Urothelium cell line (cell line): Measurements from ENCODE around the gene NEDD4L.
"Not testable (repeated sequence)": the region's sequence is repeated elsewhere in the genome, so short reads cannot be mapped to it uniquely, and the experiment has no call there.

ENCODE experiments used
- DNase-seq: peaks from one replicate; pipeline ENCODE4 v3.0.0; 2011; ENCODE audit warnings: low spot score, mixed read lengths
- FAIRE-seq: peaks from 2 replicates; lab custom pipeline; 2011; peaks lifted over from hg19 to GRCh38; lab: Jason Lieb, UNC

The NEDD4L gene

DNA sequence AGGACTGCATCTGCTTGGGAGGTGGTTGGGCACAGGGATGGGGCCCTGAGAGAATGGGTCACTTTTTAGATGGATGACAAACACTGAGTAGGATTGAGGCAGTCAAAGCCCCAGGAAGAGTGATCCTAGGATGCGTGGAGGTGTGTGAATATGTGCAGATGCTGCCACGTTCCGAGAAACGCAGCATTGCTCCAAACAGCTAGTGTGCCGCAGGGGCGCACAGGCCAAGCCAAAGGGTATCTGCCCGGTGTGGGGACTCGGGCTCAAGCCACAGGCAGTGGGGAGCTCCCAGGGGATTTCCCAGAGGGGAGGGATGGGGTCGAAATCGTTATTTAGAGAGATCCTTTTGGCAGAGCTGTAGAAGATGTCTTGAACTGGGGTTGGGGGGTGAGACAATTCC is 310.8 kb downstream of the NEDD4L start:
- FAIRE-seq (no peak), DNase-seq (no peak)

DNA sequence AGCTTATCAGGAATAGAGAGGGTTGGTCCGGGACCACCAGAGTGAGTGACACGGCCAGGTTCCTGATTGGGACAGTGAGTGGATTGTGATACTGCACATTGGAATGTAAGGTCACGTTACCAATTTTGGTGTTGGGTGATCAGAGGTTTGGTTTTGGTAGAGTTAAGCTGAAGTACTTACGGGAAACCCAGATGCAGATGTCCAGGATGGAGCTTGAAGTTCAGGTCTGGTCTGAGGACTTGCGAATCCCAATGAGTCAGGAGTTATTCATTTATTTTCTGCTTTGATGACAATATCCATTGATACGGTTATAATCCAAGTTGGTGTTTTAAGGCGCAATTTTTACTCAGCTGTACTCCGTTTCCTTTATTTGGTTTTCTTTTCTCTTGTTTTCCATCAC is 311.2 kb downstream of the NEDD4L start:
- FAIRE-seq = no peak
- DNase-seq = no peak

DNA sequence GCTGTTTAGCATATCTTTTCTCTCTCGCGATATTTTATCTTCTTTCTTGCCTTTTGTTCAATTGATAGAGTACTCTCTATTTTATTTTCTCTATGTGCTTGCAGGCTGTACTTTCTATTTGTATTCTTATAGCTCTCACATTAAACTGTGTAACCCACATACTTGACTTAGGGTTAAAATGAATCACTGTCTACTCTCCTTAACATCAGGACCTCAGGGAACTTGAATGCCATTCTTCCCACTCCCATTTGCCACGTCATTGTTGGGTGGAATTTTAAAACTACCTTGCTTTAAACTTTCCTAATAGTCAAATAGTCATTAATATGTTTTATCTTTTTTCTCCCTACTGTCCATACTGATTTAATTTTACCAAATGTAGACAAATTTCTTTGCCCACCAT is 315.2 kb downstream of the NEDD4L start:
- no peak for DNase-seq
- FAIRE-seq = no peak

DNA sequence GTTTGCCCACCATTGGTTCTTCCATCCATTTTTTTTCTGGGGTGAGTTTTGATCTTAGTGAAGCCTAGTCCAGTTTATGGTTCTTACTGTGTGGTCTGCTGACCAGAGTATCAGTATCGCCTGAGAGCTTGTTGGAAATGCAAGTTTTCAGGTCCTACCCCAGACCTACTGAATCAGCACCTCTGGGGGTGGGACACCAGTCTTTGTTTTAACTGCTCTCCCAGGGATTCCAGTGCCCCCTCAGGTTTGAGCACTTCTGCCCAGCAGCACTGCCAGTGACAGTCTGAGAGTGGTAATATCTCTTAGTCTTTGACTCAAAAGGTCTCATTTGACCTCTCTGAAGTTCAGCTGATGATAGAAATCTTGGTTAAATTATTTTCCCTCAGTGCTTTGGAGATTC is 315.6 kb downstream of the NEDD4L start:
- no peak for FAIRE-seq
- DNase-seq = no peak

DNA sequence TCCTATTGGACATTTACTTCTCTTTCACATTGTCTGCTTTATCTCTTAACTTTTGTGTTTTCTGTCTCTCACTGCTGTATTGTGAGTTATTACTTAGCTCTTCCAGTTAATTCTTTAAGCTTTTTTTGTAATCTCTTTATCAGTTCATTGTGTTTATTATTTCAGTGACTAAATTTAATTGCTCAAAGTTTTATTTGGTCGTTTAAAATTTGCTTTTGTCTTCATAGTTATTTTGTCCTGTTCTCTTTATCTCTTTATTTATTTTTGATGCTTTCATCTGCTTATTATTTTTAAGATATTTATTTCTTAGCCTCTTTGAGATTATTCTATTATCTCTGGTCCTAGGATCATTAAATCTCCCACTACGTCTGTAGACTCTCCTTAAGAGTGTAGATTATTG is 316.3 kb downstream of the NEDD4L start:
- DNase-seq (no peak), FAIRE-seq (no peak)

DNA sequence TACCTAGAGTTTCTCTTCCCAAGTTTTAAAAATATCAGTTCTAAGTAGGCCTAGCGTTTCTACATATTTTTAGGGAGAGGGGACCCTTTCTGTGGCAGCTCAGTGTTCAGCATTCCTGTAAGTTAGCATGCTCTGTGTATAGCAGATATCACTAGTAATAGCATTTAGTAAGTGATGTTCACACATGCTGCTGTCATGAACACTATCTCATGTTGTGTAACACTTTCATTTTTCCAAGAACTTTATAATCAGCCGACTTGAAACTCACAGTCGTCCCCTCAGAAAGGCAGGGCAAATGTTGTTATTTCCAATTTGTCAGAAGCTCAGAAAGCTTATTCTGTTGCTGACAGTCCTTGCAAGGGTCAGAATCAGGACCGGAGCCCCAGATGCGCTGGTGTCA is 317.2 kb downstream of the NEDD4L start:
- DNase-seq (no peak), FAIRE-seq (no peak)

DNA sequence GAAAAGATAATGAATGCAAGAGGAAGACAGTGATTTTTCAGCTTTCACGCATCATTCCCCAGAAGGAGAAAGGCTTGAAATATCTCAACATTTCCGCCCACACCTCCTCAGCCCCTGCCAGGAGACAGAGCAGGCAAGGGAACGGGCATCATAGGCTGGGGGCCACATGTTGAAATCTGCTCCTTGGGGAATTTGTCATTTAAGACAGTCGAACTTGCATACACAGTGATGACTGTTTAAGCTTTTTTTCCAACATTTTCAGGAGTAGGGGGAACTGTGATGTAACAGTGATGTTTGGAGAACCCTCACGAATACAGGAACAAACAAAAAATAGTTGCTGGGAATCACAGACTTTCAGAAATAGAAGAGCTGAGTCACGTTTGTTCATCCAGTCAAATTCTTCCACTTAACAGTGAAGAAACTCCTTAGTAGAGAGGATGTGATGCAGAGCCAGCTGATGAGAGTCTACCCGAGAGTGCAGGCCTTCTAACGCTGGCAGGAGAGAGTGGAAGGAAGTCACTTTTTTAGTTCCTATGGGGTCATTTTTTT is 318.1 kb downstream of the NEDD4L start:
- no peak for FAIRE-seq
- DNase-seq = no peak

DNA sequence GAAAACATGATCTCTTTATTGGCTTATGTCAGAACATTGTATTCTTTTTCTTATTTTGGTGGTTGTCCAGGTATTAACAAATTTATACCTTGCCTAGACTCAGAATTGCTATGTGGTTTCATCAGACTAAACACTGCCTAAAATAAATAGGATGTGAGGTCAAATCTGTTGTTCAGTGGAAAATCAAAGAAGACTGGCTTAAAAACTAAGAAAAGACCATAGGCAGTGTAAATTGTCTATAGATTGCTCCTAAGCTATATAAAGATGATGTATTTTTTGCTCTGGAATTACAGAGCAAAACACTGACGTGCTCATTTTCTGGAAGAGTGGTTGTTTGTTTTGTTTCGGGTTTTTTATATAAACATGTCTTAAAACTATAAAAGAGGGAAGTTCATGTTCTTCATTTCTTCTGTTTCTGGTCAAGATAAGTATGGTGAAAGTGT is 318.8 kb downstream of the NEDD4L start:
- DNase-seq = no peak
- no peak for FAIRE-seq

DNA sequence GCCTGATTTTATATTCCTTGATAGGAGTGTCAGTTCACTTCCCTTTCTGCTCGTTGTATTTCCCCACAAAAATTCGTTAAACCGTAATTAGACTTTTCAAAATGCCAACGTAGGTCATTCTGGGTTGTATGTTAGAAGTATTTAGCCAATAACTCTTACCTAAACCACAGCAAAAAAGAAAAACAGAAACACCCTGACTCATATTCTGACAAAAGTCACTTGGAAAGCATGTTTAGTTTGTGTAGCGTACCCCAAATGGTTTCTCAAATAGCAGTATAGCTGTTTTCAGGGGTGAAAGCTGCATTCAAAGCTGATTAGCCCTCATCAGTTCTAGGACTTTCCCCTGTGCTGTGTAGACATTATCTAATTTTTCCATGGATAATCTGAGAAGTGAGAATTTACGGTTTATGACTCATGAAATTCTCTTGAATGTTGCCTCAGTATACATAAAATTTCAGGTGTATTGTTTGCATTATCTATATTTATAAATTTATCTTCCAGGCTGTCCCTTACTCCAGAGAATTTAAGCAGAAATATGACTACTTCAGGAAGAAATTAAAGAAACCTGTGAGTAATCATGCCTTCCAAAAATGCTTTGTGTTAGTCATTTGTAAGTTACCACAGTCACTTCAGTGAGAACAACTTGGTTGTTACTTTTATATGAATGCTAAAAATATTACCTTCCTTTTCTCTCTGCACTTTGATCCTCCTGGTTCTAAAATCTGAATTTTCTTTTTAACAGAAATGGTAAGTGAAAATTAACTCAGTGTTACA is 319.9 kb downstream of the NEDD4L start:
- DNase-seq (no peak), FAIRE-seq (no peak)

DNA sequence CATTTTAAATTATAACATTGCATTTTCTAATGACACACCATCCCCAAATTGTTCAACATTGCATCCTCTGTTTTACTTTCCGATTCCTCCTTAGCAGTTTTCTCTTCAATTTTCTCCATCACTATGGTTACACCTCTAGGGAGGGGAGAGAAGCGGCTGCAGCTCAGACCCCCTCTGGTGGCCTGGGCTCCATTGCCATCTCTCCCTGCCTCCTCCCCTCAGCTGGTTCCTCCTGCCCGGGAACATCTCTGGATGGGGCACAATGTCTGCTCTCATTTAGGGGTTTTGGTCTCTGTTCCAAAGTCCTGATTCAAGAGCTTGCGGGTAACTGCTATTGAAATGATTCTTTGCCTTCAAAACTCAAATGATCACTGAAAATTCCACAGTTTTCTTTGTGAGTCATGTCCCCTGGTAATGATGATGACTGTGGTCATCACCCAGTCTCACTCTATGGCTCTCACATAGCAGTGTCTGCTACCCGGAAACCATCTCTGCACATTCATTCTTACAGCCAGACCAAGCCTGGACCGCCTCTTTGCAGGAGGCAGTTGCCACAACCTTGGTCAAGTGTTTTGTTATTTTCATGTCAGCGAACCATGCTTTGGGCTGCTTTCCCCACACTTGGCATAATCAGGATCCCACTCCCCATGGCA is 321.0 kb downstream of the NEDD4L start:
- DNase-seq (no peak), FAIRE-seq (no peak)

DNA sequence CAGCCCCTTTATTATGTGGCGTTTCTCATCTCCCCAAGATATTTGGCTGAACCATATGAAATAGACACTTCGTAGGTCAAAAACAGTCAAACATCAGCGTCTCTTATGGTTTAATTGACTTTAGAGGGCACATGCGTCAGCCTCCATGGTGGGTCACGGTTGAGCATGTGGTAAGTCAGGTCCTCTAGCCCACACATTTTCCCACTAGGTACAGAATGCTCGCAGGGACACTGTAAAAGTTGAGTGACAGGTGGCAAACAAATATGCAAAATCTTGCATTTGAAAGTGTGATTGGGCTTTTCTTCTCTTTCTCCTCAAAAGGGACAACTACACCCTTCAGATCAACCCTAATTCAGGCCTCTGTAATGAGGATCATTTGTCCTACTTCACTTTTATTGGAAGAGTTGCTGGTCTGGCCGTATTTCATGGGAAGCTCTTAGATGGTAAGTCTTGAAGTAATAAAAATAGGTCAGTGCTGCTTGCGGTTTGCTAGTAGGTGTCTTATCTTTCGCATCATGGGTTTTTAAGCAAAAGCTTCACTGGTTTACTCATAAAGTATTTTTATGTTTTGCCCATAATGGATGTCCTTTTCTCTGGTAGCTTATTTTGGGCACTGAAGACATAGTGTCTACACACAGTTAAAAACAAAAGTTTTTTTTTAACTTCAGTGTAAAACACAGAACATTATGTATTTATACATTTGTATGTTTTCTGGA is 323.6 kb downstream of the NEDD4L start:
- DNase-seq (no peak), FAIRE-seq (no peak)

DNA sequence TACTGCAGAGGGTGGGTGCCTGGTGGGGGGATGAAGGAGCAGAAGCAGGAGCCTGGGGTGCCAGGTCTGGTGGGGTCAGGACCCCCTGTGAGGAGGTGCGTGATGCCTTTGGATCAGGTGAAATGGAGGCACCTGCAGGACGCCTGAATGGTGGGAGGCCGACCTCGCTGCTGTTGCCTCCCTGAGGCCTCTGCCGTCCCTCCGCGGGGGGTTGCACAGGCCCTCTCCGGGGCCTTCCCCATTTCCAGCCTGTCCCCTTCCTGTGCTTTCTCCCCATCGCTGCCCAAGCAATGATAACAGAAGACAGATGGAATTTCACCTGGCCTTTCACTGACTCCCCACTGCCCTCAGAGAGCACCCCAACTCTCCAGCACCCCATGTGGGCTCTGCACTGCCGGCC is 325.6 kb downstream of the NEDD4L start:
- no peak for DNase-seq
- FAIRE-seq = no peak

DNA sequence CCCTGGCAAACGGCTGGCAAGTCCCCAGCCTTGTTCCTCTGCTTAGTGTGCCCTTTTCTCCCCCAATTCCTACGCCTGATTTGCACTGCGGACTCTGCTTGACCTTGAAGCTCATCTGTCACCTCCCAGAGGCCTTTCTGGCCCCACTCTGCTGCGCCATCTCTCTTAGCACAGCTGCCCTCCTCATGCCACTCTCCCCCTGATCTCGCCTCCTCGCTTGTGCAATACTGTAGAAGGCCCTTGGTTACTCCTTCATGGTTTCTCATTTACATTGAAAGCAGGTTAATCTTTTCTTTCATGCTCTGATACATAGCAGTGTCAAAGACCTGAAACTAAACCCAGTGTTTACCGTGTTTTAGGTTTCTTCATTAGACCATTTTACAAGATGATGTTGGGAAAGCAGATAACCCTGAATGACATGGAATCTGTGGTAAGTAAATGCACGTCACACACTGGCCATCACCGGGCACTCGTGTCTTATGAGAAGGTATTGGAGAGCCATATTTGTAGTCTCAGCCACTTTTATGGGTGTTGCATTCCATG is 326.1 kb downstream of the NEDD4L start:
- no peak for FAIRE-seq
- no peak for DNase-seq

DNA sequence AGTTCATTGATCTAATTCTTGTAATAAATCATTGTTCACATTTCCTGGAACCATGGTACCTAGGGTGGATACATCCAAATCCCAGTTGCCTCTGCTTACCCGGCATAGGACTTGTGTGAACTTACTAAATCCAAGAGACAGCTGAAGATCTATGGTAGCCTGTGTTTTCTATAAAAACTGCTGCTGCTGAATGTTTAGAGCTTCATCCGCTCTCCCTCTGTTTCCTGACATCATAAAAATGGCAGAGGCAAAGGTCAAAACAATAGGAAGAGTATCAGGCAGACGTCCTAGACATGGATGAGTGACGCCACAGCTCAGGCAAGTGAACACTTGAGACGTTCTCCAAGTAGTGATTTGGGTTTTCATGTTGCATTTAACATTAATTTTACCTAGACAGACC is 326.6 kb downstream of the NEDD4L start:
- FAIRE-seq = no peak
- no peak for DNase-seq

DNA sequence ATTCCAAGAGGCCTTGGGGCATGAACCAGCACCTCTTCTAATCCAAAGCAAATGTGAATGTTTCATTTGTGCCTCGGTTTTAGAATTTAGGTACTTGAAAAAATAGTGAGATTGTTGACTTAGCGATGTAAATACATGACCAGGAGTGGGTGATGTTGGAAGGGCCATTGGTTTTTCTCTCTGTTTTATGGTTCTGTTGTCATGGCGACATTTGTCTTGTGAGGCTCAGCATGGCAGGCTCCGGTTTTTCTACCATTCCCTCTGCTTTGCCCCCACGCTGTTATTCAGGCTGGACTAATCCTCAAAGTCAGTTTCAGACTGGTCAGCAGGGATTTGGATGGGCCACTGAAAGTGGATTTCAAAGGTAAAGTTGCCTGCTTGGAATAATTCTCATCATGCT is 329.5 kb downstream of the NEDD4L start:
- no peak for FAIRE-seq
- no peak for DNase-seq

DNA sequence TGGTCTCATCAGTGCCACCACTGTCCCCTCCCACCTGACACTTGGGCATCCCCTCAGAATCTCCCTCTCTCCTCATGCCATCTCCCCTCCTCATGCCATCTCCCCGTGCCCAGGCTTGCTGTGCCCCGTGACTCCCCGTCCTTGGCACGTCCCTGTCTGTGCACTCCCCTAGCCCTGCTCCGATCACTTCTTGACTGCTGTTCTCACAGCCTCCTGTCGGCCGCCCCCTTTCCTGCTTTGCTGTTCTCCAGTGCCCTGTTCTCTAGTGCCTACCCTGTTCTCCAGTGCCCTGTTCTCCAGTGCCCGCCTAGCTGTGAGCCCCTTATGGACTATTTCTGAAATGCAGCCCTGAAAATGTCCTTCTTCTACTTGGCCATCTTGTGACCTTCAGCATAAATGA is 331.0 kb downstream of the NEDD4L start:
- no peak for DNase-seq
- no peak for FAIRE-seq

DNA sequence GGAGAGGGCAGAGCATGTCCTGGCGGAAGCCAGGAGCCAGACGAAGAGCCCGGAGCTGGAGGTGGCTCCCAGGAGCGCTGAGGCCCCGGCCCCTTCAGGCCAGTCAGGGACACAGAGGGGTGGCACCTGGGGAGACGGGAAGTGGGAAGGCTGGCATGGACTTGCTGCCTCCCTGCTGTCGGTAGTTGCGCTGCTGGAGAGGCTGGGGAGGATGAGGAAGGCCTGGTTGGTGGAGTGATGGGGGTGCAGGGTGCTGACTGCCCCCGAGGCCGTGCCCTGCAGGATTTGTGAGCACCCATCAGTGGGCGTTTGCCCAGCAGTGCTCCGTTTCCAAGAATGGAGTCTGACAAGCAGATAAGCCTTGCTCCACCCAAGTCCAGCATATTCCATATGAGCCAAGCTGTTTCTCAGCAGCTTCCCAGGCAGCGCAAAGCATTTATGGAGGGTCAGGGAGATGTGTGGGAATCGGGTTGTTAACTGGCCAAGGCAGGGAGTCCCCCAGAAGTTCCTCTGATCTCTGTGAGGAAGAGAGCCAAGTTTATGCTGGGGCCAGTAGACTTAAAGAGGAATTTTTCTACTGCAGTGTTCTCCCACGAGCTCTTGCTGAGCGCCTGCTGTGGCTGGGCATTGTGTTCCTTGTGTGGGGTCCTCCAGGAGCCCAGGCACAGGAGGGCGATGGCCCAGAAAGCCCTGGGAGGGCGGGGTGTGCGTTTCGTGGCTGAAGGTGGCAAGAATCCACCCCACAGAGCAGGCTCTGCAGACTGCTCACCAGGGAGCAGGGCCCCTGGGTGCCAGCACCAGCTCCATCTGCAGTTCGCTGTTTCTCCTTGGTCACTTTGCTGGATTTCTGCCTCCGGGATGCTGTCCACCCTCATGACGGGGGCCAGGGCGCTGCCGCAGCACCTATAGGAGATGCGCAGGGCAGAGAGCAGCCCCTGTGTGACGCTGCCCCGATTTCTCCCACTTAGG is 334.7 kb downstream of the NEDD4L start:
- FAIRE-seq (no peak), DNase-seq (no peak)

DNA sequence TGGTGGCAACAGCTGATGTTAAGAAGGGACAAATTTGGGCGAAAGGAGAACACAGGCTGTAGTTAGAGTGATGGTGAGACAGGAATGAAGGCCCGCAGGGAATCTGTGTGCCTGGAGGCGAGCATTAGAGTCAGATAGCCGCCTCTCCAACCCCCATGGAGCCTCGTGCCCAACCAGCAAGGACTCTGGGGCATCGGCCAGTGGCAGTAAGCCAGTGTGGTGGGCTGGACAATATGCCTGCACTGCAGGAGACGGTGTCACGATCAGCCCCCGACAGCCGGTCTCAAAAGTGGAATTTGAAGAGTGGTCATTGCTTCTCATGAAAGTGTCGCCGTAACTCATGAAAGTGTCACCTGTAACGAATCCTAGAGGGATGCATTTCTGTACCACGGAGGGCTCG is 335.4 kb downstream of the NEDD4L start:
- FAIRE-seq (no peak), DNase-seq (no peak)

DNA sequence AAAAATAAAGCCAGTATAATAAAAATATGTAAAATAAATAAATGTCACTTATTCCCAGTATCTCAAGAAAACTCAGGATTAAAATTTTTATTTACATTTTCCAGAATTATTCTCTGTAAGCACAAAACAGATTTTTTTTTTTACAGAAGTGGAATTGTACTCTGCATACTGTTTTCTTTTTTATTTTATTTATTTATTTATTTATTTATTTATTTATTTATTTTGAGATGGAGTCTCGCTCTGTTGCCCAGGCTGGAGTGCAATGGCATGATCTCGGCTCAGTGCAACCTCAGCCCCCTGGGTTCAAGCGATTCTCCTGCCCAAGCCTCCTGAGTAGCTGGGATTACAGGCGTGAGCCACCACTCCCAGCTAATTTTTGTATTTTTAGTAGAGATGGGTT is 336.1 kb downstream of the NEDD4L start:
- FAIRE-seq, DNase-seq: not testable (repeated sequence)

DNA sequence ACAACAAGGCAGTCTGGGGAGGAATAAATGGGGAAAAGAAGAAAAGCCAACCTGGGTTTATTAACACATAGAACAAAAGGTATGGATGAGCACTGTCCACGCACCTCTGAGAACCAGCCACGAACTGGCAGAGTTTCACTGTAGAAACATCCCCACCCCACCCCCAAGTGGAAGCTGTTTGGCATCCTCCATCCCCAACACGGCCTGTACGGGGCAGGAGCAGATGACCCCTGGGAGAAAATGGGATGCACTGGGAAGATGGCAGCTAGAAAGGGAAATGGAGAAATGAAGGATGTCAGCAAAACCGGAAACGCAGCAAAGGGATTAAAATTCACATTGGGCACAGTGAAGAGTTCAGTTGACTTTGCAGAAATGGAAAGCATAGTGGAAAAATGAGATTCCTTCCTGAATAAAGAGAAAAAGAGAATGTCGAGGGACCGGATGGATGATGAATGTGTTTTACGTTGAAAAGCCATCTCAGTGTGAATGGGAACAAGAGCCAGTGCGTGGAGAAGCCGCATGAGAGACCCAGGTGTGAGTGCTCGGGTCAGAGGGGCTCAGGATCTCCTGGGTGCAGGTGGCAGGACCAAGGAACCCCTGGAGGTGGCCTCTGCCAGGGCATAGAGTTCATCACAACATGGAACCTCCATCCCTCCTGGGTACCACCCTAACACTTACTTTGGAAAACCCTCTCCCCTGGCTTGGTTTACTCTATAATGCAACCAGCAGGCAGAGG is 337.8 kb downstream of the NEDD4L start:
- DNase-seq (no peak), FAIRE-seq (no peak)
